Body of pancreas (tissue), 4 donors: ENCODE measurements around the gene METTL1.

ENCODE experiments used
- CTCF ChIP-seq, 7 experiments: fragments of 450-650 bp in 4 of 7; fragments of 200-600 bp in 3 of 7; sonication (generic) in 3 of 7; IDR thresholded peaks; one replicate each; pipeline ENCODE4 v1.5.1; 2016 to 2019; ENCODE audit warnings: antibody characterized with exemption in 7 of 7
- POLR2A ChIP-seq, 3 donors: fragments of 450-650 bp; IDR thresholded peaks; one replicate each; pipeline ENCODE4 v1.6.1; 2016; ENCODE audit warnings: antibody characterized with exemption in 3 of 3, mild to moderate bottlenecking in 2 of 3

- TF ChIP-seq CTCF (IDR thresholded peaks at IDR 0.05) (no peak), POLR2A (IDR thresholded peaks at IDR 0.05) (no peak)
Measured at GRCh38 chr12:57751432-57751787, 20.5 kb downstream of the METTL1 start.
